Measurements from ENCODE around the gene GAA.

DNA sequence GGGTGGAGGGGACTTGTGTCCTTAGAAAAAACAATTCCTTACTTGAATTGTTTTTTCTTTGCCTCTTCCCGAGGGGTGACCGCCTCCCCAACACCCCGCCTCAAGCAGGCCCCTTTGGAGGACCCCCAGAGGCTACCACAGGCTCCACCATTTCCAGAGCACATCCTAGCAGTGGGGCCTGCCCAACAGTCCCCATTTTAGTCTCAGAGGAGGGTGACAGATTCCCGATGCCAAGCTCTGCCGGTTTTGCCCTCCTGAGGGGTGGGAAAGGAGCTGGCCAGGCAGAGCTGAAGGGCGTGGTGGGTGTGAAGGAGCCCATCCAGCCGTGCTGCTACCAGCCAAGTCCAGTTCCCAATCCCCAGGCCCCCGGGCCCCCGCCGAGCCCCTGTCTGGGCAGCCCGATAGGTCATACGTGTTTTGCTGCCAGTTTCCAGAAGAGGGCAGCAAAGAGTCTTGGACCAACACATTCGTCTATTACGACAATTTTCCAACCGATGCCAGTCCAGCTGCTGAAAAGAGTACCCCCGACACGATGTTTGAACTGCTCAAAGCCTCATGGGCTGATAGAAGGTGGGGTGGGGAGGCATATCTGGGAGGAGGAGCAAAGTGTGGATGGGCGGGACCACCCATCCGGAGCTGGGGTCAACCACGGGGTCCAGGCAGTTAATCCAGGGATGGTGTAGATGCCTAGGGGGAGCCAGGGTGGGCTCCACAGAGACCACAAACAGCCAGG is 18.8 kb upstream of the GAA start:
- TF ChIP-seq FOXM1 (IDR thresholded peaks at IDR 0.05; ENCODE audit: borderline replicate concordance) (no peak), FOXA1 (IDR thresholded peaks at IDR 0.05) (no peak), BHLHE40 (IDR thresholded peaks at IDR 0.05; ENCODE audit: borderline replicate concordance) (no peak), NFRKB (IDR thresholded peaks at IDR 0.05) (no peak), SP1 (IDR thresholded peaks at IDR 0.05) (no peak), ZNF384 (IDR thresholded peaks at IDR 0.05) (no peak), ARNT (IDR thresholded peaks at IDR 0.05) (no peak), ELF4 (IDR thresholded peaks at IDR 0.05) (no peak), LEF1 (IDR thresholded peaks at IDR 0.05; ENCODE audit: borderline replicate concordance) (no peak), CTBP1 (IDR thresholded peaks at IDR 0.05; ENCODE audit: borderline replicate concordance) (no peak), HDGF (IDR thresholded peaks at IDR 0.05; ENCODE audit: borderline replicate concordance) (no peak), SUZ12 (IDR thresholded peaks at IDR 0.05) (no peak), FOXK2 (IDR thresholded peaks at IDR 0.05) (no peak)
- TF ChIP-seq, protein P1, sequence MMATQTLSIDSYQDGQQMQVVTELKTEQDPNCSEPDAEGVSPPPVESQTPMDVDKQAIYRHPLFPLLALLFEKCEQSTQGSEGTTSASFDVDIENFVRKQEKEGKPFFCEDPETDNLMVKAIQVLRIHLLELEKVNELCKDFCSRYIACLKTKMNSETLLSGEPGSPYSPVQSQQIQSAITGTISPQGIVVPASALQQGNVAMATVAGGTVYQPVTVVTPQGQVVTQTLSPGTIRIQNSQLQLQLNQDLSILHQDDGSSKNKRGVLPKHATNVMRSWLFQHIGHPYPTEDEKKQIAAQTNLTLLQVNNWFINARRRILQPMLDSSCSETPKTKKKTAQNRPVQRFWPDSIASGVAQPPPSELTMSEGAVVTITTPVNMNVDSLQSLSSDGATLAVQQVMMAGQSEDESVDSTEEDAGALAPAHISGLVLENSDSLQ (IDR thresholded peaks at IDR 0.05) = no peak

All from HEK293T (cell line).